ENCODE results near the gene TGM1. TPM values are rescaled to one million over a fixed set of nuclear protein-coding genes. Genes with fewer than 3 reads are reported as not detected.

The TGM1 gene
- total and polyA plus RNA-seq, 2 donors (not counting 1 experiment from before 2014, with no cell fraction given), result 2.7 to 11.9 TPM

DNA sequence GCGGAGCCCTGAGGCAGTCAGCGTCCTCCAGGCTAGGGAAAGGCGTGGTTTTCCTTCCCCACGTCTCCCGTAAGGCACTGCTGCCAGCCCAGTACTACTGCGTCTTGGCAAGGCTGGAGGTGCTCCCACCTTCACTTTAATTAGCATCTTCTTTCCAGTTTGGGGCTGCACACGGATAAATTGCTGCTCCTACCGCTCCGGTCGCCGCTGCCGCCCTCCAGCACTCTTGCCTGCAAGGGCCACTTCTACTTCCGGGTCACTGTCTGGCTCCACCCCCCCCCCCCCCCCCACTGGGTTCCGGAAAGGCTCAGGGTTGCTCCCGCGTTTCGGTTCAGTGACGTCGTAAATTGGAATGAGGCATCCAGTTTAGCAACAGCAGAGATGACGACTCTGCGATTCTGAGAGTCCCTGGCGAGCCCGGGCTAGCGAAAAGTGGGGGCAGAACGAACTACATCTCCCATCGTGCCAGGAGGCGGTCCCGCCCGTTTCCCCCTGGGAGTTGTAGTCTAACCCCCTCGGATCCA, 30.8 kb downstream of the TGM1 start, which contains the start of gene NEDD8:
Gene NEDD8 (minus strand): TSS at position 247 of the 524 bp plus-strand sequence. CDS start 100 bp downstream, at position 147.
- Mint-ChIP-seq H3K27me3 (no peaks in the 10 kb centered on the region), H3K27ac (peak within 1 kb of the TSS; percentile 95), H3K4me1 (peaks cover 55% of the 10 kb centered on the region), H3K9me3 (ENCODE audit: insufficient read depth) (no peaks in the 10 kb centered on the region), H3K4me3 (peak within 1 kb of the TSS; percentile 96)
- Histone ChIP-seq H3K4me2 (replicated peaks; ENCODE audit: low read depth, low read length, poor library complexity, severe bottlenecking) (peak within 1 kb of the TSS; percentile 83), H3K79me2 (ENCODE audit: control insufficient read depth, insufficient read depth, low read length) (peaks cover 71% of the 10 kb centered on the region), H3K9me3 (ENCODE audit: control extremely low read depth in 1 of 3, control insufficient read depth in 2 of 3, insufficient read depth in 1 of 3, low read length in 2 of 3) (no peaks in the 10 kb centered on the region), H3K4me3 (ENCODE audit: control extremely low read depth in 1 of 5, extremely low read depth in 1 of 5, insufficient read depth in 1 of 5, low read depth in 2 of 5, low read length in 4 of 5) (peak within 1 kb of the TSS; percentile 75 to 100 (median 97)), H2AFZ (ENCODE audit: insufficient read depth, low read depth, low read length, poor library complexity, severe bottlenecking) (peak within 1 kb of the TSS; percentile 90), H3K27ac (ENCODE audit: low read length in 2 of 2) (peak within 1 kb of the TSS; percentile 36 to 67), H3K36me3 (replicated peaks in 1 of 2; ENCODE audit: control extremely low read depth in 1 of 2, control insufficient read depth in 1 of 2, extremely low read depth in 1 of 2, insufficient read depth in 2 of 2, low read length in 1 of 2) (peaks cover 0 to 31% of the 10 kb centered on the region in 2 experiments), H3K27me3 (replicated peaks in 1 of 4; ENCODE audit: control extremely low read depth in 1 of 4, control insufficient read depth in 3 of 4, insufficient read depth in 4 of 4, low read length in 3 of 4) (no peaks in the 10 kb centered on the region), H3K9ac (ENCODE audit: low read length) (peak within 1 kb of the TSS; percentile 91), H4K20me1 (ENCODE audit: control insufficient read depth, insufficient read depth, low read length, poor library complexity, severe bottlenecking) (peaks cover 13% of the 10 kb centered on the region), H3K4me1 (ENCODE audit: control insufficient read depth in 2 of 2, insufficient read depth in 2 of 2, low read length in 2 of 2) (peaks cover 18 to 24% of the 10 kb centered on the region in 2 donors)
- TF ChIP-seq EZH2 (IDR thresholded peaks at IDR 0.05; ENCODE audit: borderline replicate concordance, insufficient read depth, low read depth, low read length, poor library complexity, severe bottlenecking), result no peak
- TF ChIP-seq, protein P1, sequence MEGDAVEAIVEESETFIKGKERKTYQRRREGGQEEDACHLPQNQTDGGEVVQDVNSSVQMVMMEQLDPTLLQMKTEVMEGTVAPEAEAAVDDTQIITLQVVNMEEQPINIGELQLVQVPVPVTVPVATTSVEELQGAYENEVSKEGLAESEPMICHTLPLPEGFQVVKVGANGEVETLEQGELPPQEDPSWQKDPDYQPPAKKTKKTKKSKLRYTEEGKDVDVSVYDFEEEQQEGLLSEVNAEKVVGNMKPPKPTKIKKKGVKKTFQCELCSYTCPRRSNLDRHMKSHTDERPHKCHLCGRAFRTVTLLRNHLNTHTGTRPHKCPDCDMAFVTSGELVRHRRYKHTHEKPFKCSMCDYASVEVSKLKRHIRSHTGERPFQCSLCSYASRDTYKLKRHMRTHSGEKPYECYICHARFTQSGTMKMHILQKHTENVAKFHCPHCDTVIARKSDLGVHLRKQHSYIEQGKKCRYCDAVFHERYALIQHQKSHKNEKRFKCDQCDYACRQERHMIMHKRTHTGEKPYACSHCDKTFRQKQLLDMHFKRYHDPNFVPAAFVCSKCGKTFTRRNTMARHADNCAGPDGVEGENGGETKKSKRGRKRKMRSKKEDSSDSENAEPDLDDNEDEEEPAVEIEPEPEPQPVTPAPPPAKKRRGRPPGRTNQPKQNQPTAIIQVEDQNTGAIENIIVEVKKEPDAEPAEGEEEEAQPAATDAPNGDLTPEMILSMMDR (IDR thresholded peaks at IDR 0.05), result no peak
- under 1% methylated on average over 28 of the region's 30 CpGs for WGBS (ENCODE audit: insufficient coverage)
- DNase-seq, result peak; percentile 95
- POLR2A ChIA-PET, result interaction anchor here (0.9 to 3.5 kb wide), 4 partner anchors 10 to 52 kb away, joined by 3 to 13 read pairs (median 10); partner anchors contain the start of genes CHMP4A, MDP1 and TINF2
- intact Hi-C loops (cut with micrococcal nuclease), result loop anchor here (1.0 to 5.0 kb wide), 10 partner anchors 10 to 210 kb away; partner anchors contain the start of genes CHMP4A, DCAF11, DHRS1 and IPO4
- peak; percentile 86 for ATAC-seq (ENCODE audit: low read depth)
- CTCF ChIA-PET, result interaction anchor here (1.6 to 2.3 kb wide), 2 partner anchors 11 to 16 kb away, joined by 5 to 19 read pairs; partner anchors contain the start of genes MDP1 and TINF2

Data from B cell (primary cell).